ENCODE measurements around the gene BPIFB3. TPM values are rescaled to one million over a fixed set of nuclear protein-coding genes. Genes with fewer than 3 reads are reported as not detected.

BPIFB3 gene
- polyA plus RNA-seq, 1 experiment = not detected

- ChIA-PET CTCF (no interaction called here), POLR2A (no interaction called here)
- no peaks in the 10 kb centered on the region; the same call in 1 of the 2 replicates for H3K9me3 ChIP-seq (ENCODE audit: control insufficient read depth, insufficient read depth, low read length)
- H3K27me3 ChIP-seq (ENCODE audit: control insufficient read depth, insufficient read depth, low read length) = no peaks in the 10 kb centered on the region
- no peak for DNase-seq (ENCODE audit: low read depth, low spot score)
- TF ChIP-seq CTCF (IDR thresholded peaks at IDR 0.05; ENCODE audit: low read depth, low read length) = no peak
- H3K4me3 ChIP-seq (ENCODE audit: low read depth, low read length) = no peak overlapping the region
- H3K27ac ChIP-seq (ENCODE audit: low read depth, low read length) = no peak overlapping the region
Measured at GRCh38 chr20:33006776-33007375, 46.8 kb upstream of the BPIFB3 start.

GRCh38 chr20:33007376-33008335 lies 46.0 kb upstream of the BPIFB3 start, which contains the start of gene BPIFB2:
Gene BPIFB2 (plus strand): TSS chr20:33007704. CDS start chr20:33008575, 871 bp downstream.
- CTCF ChIA-PET = no interaction called here
- Histone ChIP-seq H3K27me3 (ENCODE audit: control insufficient read depth, insufficient read depth, low read length) (peaks cover under 1% of the 10 kb centered on the region), H3K4me3 (ENCODE audit: low read depth, low read length) (no peak within 1 kb of the TSS), H3K9me3 (ENCODE audit: control insufficient read depth, insufficient read depth, low read length) (no peaks in the 10 kb centered on the region; the same call in 1 of the 2 replicates), H3K27ac (ENCODE audit: low read depth, low read length) (no peak within 1 kb of the TSS)
- POLR2A ChIA-PET = no interaction called here
- DNase-seq (ENCODE audit: low read depth, low spot score) = no peak
- TF ChIP-seq CTCF (IDR thresholded peaks at IDR 0.05; ENCODE audit: low read depth, low read length) = no peak

GRCh38 chr20:33008336-33009213 lies 45.1 kb upstream of the BPIFB3 start:
- Histone ChIP-seq H3K27me3 (ENCODE audit: control insufficient read depth, insufficient read depth, low read length) (peaks cover 2% of the 10 kb centered on the region), H3K27ac (ENCODE audit: low read depth, low read length) (no peak overlapping the region), H3K4me3 (ENCODE audit: low read depth, low read length) (no peak overlapping the region), H3K9me3 (ENCODE audit: control insufficient read depth, insufficient read depth, low read length) (no peaks in the 10 kb centered on the region)
- ChIA-PET POLR2A (no interaction called here), CTCF (no interaction called here)
- DNase-seq (ENCODE audit: low read depth, low spot score) = no peak
- TF ChIP-seq CTCF (IDR thresholded peaks at IDR 0.05; ENCODE audit: low read depth, low read length) = no peak

- H3K27ac ChIP-seq (ENCODE audit: low read depth, low read length) = no peak overlapping the region
- DNase-seq (ENCODE audit: low read depth, low spot score) = no peak
- ChIA-PET CTCF (no interaction called here), POLR2A (no interaction called here)
- no peaks in the 10 kb centered on the region for H3K9me3 ChIP-seq (ENCODE audit: control insufficient read depth, insufficient read depth, low read length)
- H3K27me3 ChIP-seq (ENCODE audit: control insufficient read depth, insufficient read depth, low read length) = peaks cover 7% of the 10 kb centered on the region
- TF ChIP-seq CTCF (IDR thresholded peaks at IDR 0.05; ENCODE audit: low read depth, low read length) = no peak
- H3K4me3 ChIP-seq (ENCODE audit: low read depth, low read length) = no peak overlapping the region
Measured at GRCh38 chr20:33009214-33010132, 44.2 kb upstream of the BPIFB3 start.

All from AG04450 (cell line).